ENCODE data around the gene KRTAP26-1. TPM values are rescaled to one million over a fixed set of nuclear protein-coding genes. Genes with fewer than 3 reads are reported as not detected.

KRTAP26-1 gene
- polyA plus RNA-seq, 4 donors = not detected

DNA sequence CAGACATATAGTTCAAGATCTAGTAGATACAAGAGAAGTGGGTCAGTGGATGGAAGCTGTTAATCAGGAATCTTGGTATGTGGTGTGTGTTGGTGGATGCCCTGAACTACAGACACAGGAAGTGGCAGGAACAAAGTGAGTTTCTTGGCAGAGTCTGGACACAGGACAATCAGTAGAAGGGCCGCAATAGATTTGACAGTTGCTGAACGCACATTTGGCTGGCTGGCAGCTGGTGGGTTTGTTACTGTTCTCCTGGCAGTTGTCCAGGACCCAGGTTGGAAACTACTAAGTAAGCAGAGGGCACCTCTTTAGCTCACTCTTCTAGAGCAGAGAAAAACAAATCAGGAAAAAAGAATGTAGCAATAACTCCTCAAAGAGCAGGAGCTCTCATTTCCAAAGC is 13.2 kb downstream of the KRTAP26-1 start:
- Histone ChIP-seq H3K4me1 (ENCODE audit: control insufficient read depth in 3 of 3, insufficient read depth in 2 of 3, low read depth in 1 of 3, low read length in 2 of 3) (no peaks in the 10 kb centered on the region), H3K27ac (ENCODE audit: low read depth in 1 of 3, low read length in 2 of 3) (no peak overlapping the region)

GRCh38 chr21:30305136-30305535 is 15.0 kb downstream of the KRTAP26-1 start:
- no peak overlapping the region for H3K27ac ChIP-seq (ENCODE audit: low read depth in 1 of 3, low read length in 2 of 3)
- no peaks in the 10 kb centered on the region for H3K4me1 ChIP-seq (ENCODE audit: control insufficient read depth in 3 of 3, insufficient read depth in 2 of 3, low read depth in 1 of 3, low read length in 2 of 3)
- no peaks in the 10 kb centered on the region for H3K27me3 ChIP-seq (ENCODE audit: control insufficient read depth in 3 of 3, insufficient read depth in 3 of 3, low read length in 3 of 3)
- DNase-seq (no peak), FAIRE-seq (no peak)
- no peak overlapping the region for H3K4me3 ChIP-seq (ENCODE audit: low read depth in 1 of 3, low read length in 3 of 3)
- H3K9me3 ChIP-seq (ENCODE audit: control insufficient read depth in 2 of 2, insufficient read depth in 1 of 2, low read depth in 1 of 2, low read length in 1 of 2) = no peaks in the 10 kb centered on the region
- no peaks in the 10 kb centered on the region for H3K36me3 ChIP-seq (ENCODE audit: control insufficient read depth in 3 of 3, insufficient read depth in 2 of 3, low read depth in 1 of 3, low read length in 3 of 3)
- 3 to 27% (median 10%) methylated on average over 1 of the region's 1 CpG for WGBS, 3 donors

More for the DNA sequence above, 13.2 kb downstream of the KRTAP26-1 start:
- DNase-seq (no peak), FAIRE-seq (no peak)
- H3K9me3 ChIP-seq (ENCODE audit: control insufficient read depth in 2 of 2, insufficient read depth in 1 of 2, low read depth in 1 of 2, low read length in 1 of 2) = no peaks in the 10 kb centered on the region
- WGBS, 3 donors = 77 to 88% (median 79%) methylated on average over 2 of the region's 2 CpGs
- H3K4me3 ChIP-seq (ENCODE audit: low read depth in 1 of 3, low read length in 3 of 3) = no peak overlapping the region
- no peaks in the 10 kb centered on the region for H3K36me3 ChIP-seq (ENCODE audit: control insufficient read depth in 3 of 3, insufficient read depth in 2 of 3, low read depth in 1 of 3, low read length in 3 of 3)
- H3K27me3 ChIP-seq (ENCODE audit: control insufficient read depth in 3 of 3, insufficient read depth in 3 of 3, low read length in 3 of 3) = no peaks in the 10 kb centered on the region

GRCh38 chr21:30289215-30289614 is 30.9 kb downstream of the KRTAP26-1 start, which contains the start of gene KRTAP25-1:
TSS of gene KRTAP25-1 (minus strand) at chr21:30289514. CDS start at chr21:30289490, 24 bp downstream.
- no peak for FAIRE-seq
- no peak within 1 kb of the TSS for H3K4me3 ChIP-seq (ENCODE audit: low read depth in 1 of 3, low read length in 3 of 3)
- WGBS, 3 donors = 90 to 93% (median 93%) methylated on average over 2 of the region's 2 CpGs

GRCh38 chr21:30282850-30283249 is 37.3 kb downstream of the KRTAP26-1 start, which contains the start of gene KRTAP24-1:
TSS of gene KRTAP24-1 (minus strand) at chr21:30282950. CDS start at chr21:30282932, 18 bp downstream.
- no peaks in the 10 kb centered on the region for H3K27me3 ChIP-seq (ENCODE audit: control insufficient read depth in 3 of 3, insufficient read depth in 3 of 3, low read length in 3 of 3)
- no peak for DNase-seq
- FAIRE-seq = no peak
- no peaks in the 10 kb centered on the region for H3K36me3 ChIP-seq (ENCODE audit: control insufficient read depth in 3 of 3, insufficient read depth in 2 of 3, low read depth in 1 of 3, low read length in 3 of 3)
- H3K4me1 ChIP-seq (ENCODE audit: control insufficient read depth in 3 of 3, insufficient read depth in 2 of 3, low read depth in 1 of 3, low read length in 2 of 3) = no peaks in the 10 kb centered on the region
- peaks cover 0 to 2% of the 10 kb centered on the region in 2 donors for H3K9me3 ChIP-seq (ENCODE audit: control insufficient read depth in 2 of 2, insufficient read depth in 1 of 2, low read depth in 1 of 2, low read length in 1 of 2)
- no peak within 1 kb of the TSS for H3K4me3 ChIP-seq (ENCODE audit: low read depth in 1 of 3, low read length in 3 of 3)
- 25 to 56% (median 31%) methylated on average over 3 of the region's 3 CpGs for WGBS, 3 donors
- H3K27ac ChIP-seq (ENCODE audit: low read depth in 1 of 3, low read length in 2 of 3) = no peak within 1 kb of the TSS

More at GRCh38 chr21:30289215-30289614, 30.9 kb downstream of the KRTAP26-1 start, which contains the start of gene KRTAP25-1:
- Histone ChIP-seq H3K4me1 (ENCODE audit: control insufficient read depth in 3 of 3, insufficient read depth in 2 of 3, low read depth in 1 of 3, low read length in 2 of 3) (no peaks in the 10 kb centered on the region), H3K36me3 (ENCODE audit: control insufficient read depth in 3 of 3, insufficient read depth in 2 of 3, low read depth in 1 of 3, low read length in 3 of 3) (no peaks in the 10 kb centered on the region), H3K9me3 (ENCODE audit: control insufficient read depth in 2 of 2, insufficient read depth in 1 of 2, low read depth in 1 of 2, low read length in 1 of 2) (peaks cover 0 to 1% of the 10 kb centered on the region in 2 donors), H3K27me3 (ENCODE audit: control insufficient read depth in 3 of 3, insufficient read depth in 3 of 3, low read length in 3 of 3) (no peaks in the 10 kb centered on the region), H3K27ac (ENCODE audit: low read depth in 1 of 3, low read length in 2 of 3) (no peak within 1 kb of the TSS)
- no peak for DNase-seq

- WGBS, 3 donors = 67 to 88% (median 84%) methylated on average over 1 of the region's 1 CpG
- no peaks in the 10 kb centered on the region for H3K9me3 ChIP-seq (ENCODE audit: control insufficient read depth in 2 of 2, insufficient read depth in 1 of 2, low read depth in 1 of 2, low read length in 1 of 2)
- no peaks in the 10 kb centered on the region for H3K27me3 ChIP-seq (ENCODE audit: control insufficient read depth in 3 of 3, insufficient read depth in 3 of 3, low read length in 3 of 3)
- no peaks in the 10 kb centered on the region for H3K4me1 ChIP-seq (ENCODE audit: control insufficient read depth in 3 of 3, insufficient read depth in 2 of 3, low read depth in 1 of 3, low read length in 2 of 3)
- H3K4me3 ChIP-seq (ENCODE audit: low read depth in 1 of 3, low read length in 3 of 3) = no peak overlapping the region
- H3K27ac ChIP-seq (ENCODE audit: low read depth in 1 of 3, low read length in 2 of 3) = no peak overlapping the region
- FAIRE-seq (no peak), DNase-seq (no peak)
- H3K36me3 ChIP-seq (ENCODE audit: control insufficient read depth in 3 of 3, insufficient read depth in 2 of 3, low read depth in 1 of 3, low read length in 3 of 3) = no peaks in the 10 kb centered on the region
These were observed 48.5 kb downstream of the KRTAP26-1 start for GRCh38 chr21:30271611-30272010.

GRCh38 chr21:30271156-30271555 is 49.0 kb downstream of the KRTAP26-1 start:
- Histone ChIP-seq H3K4me3 (ENCODE audit: low read depth in 1 of 3, low read length in 3 of 3) (no peak overlapping the region), H3K9me3 (ENCODE audit: control insufficient read depth in 2 of 2, insufficient read depth in 1 of 2, low read depth in 1 of 2, low read length in 1 of 2) (no peaks in the 10 kb centered on the region), H3K4me1 (ENCODE audit: control insufficient read depth in 3 of 3, insufficient read depth in 2 of 3, low read depth in 1 of 3, low read length in 2 of 3) (no peaks in the 10 kb centered on the region), H3K27me3 (ENCODE audit: control insufficient read depth in 3 of 3, insufficient read depth in 3 of 3, low read length in 3 of 3) (no peaks in the 10 kb centered on the region), H3K36me3 (ENCODE audit: control insufficient read depth in 3 of 3, insufficient read depth in 2 of 3, low read depth in 1 of 3, low read length in 3 of 3) (no peaks in the 10 kb centered on the region), H3K27ac (ENCODE audit: low read depth in 1 of 3, low read length in 2 of 3) (no peak overlapping the region)
- 67 to 80% (median 69%) methylated on average over 5 of the region's 5 CpGs for WGBS, 3 donors
- DNase-seq = no peak
- no peak for FAIRE-seq

DNA sequence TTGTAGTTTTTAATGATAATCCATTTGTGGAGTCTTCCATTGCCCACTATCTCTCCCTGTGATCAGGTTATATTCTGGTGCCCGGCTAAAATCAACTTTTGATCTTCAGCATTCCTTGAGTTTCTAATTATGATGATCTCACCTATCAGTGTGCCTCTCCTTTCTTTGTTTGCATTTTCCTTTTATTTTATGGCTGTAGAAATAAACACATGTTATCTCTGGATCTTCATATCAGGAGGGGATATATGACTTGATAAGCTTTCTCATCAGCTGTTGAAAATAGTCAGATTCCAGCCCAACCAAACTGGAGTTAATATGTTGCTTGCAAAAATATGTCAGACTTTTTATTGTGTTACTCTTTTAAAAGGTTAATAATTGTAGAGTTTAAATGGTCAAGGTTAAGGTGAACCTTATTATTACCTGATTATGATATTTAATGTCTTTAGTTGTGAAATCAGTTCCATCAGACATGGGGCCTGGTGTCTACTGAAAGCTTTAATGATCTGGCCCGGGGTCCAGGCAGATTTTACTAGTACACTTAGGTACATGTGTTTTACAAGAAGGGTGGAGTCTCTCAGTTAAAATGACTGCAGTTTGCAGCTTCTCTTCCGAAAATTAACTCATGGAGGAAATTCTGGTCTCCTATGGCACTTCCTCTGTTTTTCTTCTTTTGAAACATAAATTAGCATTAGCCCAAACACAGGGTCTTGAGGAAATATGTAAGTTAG is 50.1 kb downstream of the KRTAP26-1 start:
- Histone ChIP-seq H3K4me1 (ENCODE audit: control insufficient read depth in 3 of 3, insufficient read depth in 2 of 3, low read depth in 1 of 3, low read length in 2 of 3) (no peaks in the 10 kb centered on the region), H3K9me3 (ENCODE audit: control insufficient read depth in 2 of 2, insufficient read depth in 1 of 2, low read depth in 1 of 2, low read length in 1 of 2) (peaks cover 0 to 2% of the 10 kb centered on the region in 2 donors)

More for the DNA sequence above, 50.1 kb downstream of the KRTAP26-1 start:
- FAIRE-seq (no peak), DNase-seq (peak in 1 of 2 donors; percentile 26)
- WGBS, 3 donors = 39 to 58% (median 54%) methylated on average over 3 of the region's 3 CpGs
- Histone ChIP-seq H3K36me3 (ENCODE audit: control insufficient read depth in 3 of 3, insufficient read depth in 2 of 3, low read depth in 1 of 3, low read length in 3 of 3) (no peaks in the 10 kb centered on the region), H3K4me3 (ENCODE audit: low read depth in 1 of 3, low read length in 3 of 3) (no peak overlapping the region), H3K27ac (ENCODE audit: low read depth in 1 of 3, low read length in 2 of 3) (no peak overlapping the region), H3K27me3 (ENCODE audit: control insufficient read depth in 3 of 3, insufficient read depth in 3 of 3, low read length in 3 of 3) (no peaks in the 10 kb centered on the region)
